ENCODE data around the gene CNTROB.

Gene CNTROB

GRCh38 chr17:7982173-7982572, 50.2 kb downstream of the CNTROB start:
- TF ChIP-seq CTCF (IDR thresholded peaks at IDR 0.05; ENCODE audit: low read depth, low read length), result no peak
- no peak overlapping the region for H3K4me3 ChIP-seq (replicated peaks in 1 of 2; ENCODE audit: low read depth in 2 of 2, low read length in 2 of 2)
- DNase-seq (ENCODE audit: low read depth in 2 of 2), result peak; percentile 54 to 83

GRCh38 chr17:7982666-7983065, 50.7 kb downstream of the CNTROB start:
- TF ChIP-seq CTCF (IDR thresholded peaks at IDR 0.05; ENCODE audit: low read depth, low read length), result no peak
- H3K4me3 ChIP-seq (replicated peaks in 1 of 2; ENCODE audit: low read depth in 2 of 2, low read length in 2 of 2), result no peak overlapping the region
- peak; percentile 44 to 66 for DNase-seq (ENCODE audit: low read depth in 2 of 2)

- H3K4me3 ChIP-seq (replicated peaks in 1 of 2; ENCODE audit: low read depth in 2 of 2, low read length in 2 of 2), result no peak overlapping the region
- TF ChIP-seq CTCF (IDR thresholded peaks at IDR 0.05; ENCODE audit: low read depth, low read length), result no peak
- DNase-seq (ENCODE audit: low read depth in 2 of 2), result no peak
Observed at GRCh38 chr17:7984904-7985303, 52.9 kb downstream of the CNTROB start.

GRCh38 chr17:7987112-7987893, 55.3 kb downstream of the CNTROB start:
- peak; percentile 29 to 67 for DNase-seq (ENCODE audit: low read depth in 2 of 2)
- no peak overlapping the region for H3K4me3 ChIP-seq (replicated peaks in 1 of 2; ENCODE audit: low read depth in 2 of 2, low read length in 2 of 2)
- no peak for TF ChIP-seq CTCF (IDR thresholded peaks at IDR 0.05; ENCODE audit: low read depth, low read length)

GRCh38 chr17:7988750-7989178, 56.8 kb downstream of the CNTROB start:
- DNase-seq (ENCODE audit: low read depth in 2 of 2), result peak; percentile 90 to 94
- H3K4me3 ChIP-seq (replicated peaks in 1 of 2; ENCODE audit: low read depth in 2 of 2, low read length in 2 of 2), result no peak overlapping the region

GRCh38 chr17:7989781-7990655, 58.0 kb downstream of the CNTROB start:
- DNase-seq (ENCODE audit: low read depth in 2 of 2), result peak; percentile 67 to 71
- TF ChIP-seq CTCF (IDR thresholded peaks at IDR 0.05; ENCODE audit: low read depth, low read length), result peak; percentile 98
- peak overlapping the region; percentile 52 to 63 for H3K4me3 ChIP-seq (replicated peaks in 1 of 2; ENCODE audit: low read depth in 2 of 2, low read length in 2 of 2)

More at GRCh38 chr17:7988750-7989178, 56.8 kb downstream of the CNTROB start:
- TF ChIP-seq CTCF (IDR thresholded peaks at IDR 0.05; ENCODE audit: low read depth, low read length), result peak; percentile 55
